HEK293 (cell line): ENCODE results near the gene ARHGAP42.

Experiments
- CTCF ChIA-PET: fragments of 350-600 bp; formaldehyde crosslinking; extraction: SDS; loops from one replicate; lab custom pipeline; 2021; ENCODE audit warnings: antibody characterized with exemption; lab: Yijun Ruan, JAX
- POLR2A ChIA-PET: fragments of 300-600 bp; formaldehyde crosslinking; extraction: SDS; loops from one replicate; lab custom pipeline; 2020; ENCODE audit warnings: antibody characterized with exemption, inconsistent platforms; lab: Yijun Ruan, JAX
- H3K27ac ChIP-seq: fragments of 200-500 bp; sonication (Bioruptor generic); 2 replicates; pipeline ENCODE4 v1.5.1; 2014; ENCODE audit warnings: low read depth, low read length, control low read depth, inconsistent platforms; ENCODE audit errors: extremely low read depth
- H3K36me3 ChIP-seq, 2 experiments: fragments of 200-500 bp in 1 of 2; sonication (Bioruptor generic) in 1 of 2; 1 replicate in 1 of 2; 2 replicates in 1 of 2; pipeline ENCODE4 v1.5.1; 2014 to 2017; ENCODE audit warnings: inconsistent platforms in 2 of 2, low read length in 2 of 2; ENCODE audit not compliant: control insufficient read depth in 2 of 2, insufficient read depth in 1 of 2
- H3K4me1 ChIP-seq: fragments of 200-500 bp; sonication (Bioruptor generic); 2 replicates; pipeline ENCODE4 v1.5.1; 2014; ENCODE audit warnings: mild to moderate bottlenecking, low read length, inconsistent platforms; ENCODE audit not compliant: control insufficient read depth, insufficient read depth
- H3K4me3 ChIP-seq: 2 replicates; pipeline ENCODE4 v1.5.1; 2011; ENCODE audit warnings: low read depth, mild to moderate bottlenecking, control low read depth, low read length, moderate library complexity
- H3K9me3 ChIP-seq: fragments of 200-500 bp; sonication (Bioruptor generic); 2 replicates; pipeline ENCODE4 v1.5.1; 2014; ENCODE audit warnings: low read depth, low read length, inconsistent platforms; ENCODE audit not compliant: control insufficient read depth, insufficient read depth
- ATF2 ChIP-seq: fragments of 450-650 bp; formaldehyde crosslinking; IDR thresholded peaks from 2 replicates; pipeline ENCODE4 v1.5.1; 2016; ENCODE audit warnings: missing biosample characterization, missing genetic modification characterization, low read depth
- PRDM6 ChIP-seq: fragments of 450-650 bp; formaldehyde crosslinking; IDR thresholded peaks from 2 replicates; pipeline ENCODE4 v1.5.1; 2017; ENCODE audit warnings: missing biosample characterization, missing genetic modification characterization
- TCF7L2 ChIP-seq: IDR thresholded peaks from 2 replicates; pipeline ENCODE4 v1.6.1; 2011; ENCODE audit warnings: low read depth, mild to moderate bottlenecking, inconsistent platforms, low read length, moderate library complexity, borderline replicate concordance
- ZEB2 ChIP-seq: fragments of 450-650 bp; formaldehyde crosslinking; IDR thresholded peaks from 2 replicates; pipeline ENCODE4 v1.5.1; 2016; ENCODE audit warnings: missing biosample characterization, missing genetic modification characterization
- ZNF16 ChIP-seq: fragments of 450-650 bp; formaldehyde crosslinking; IDR thresholded peaks from 2 replicates; pipeline ENCODE4 v1.5.1; 2016; ENCODE audit warnings: low read depth, missing biosample characterization, missing genetic modification characterization
- ZNF292 ChIP-seq: fragments of 450-650 bp; formaldehyde crosslinking; IDR thresholded peaks from 2 replicates; pipeline ENCODE4 v1.5.1; 2016; ENCODE audit warnings: low read depth, missing biosample characterization, missing genetic modification characterization, borderline replicate concordance
- ZNF335 ChIP-seq: fragments of 450-650 bp; formaldehyde crosslinking; conservative IDR thresholded peaks from 2 replicates; pipeline ENCODE4 v1.5.1; 2016; ENCODE audit warnings: missing biosample characterization, missing genetic modification characterization
- ZNF350 ChIP-seq: fragments of 450-650 bp; formaldehyde crosslinking; IDR thresholded peaks from 2 replicates; pipeline ENCODE4 v1.5.0; 2017; ENCODE audit warnings: missing biosample characterization, mild to moderate bottlenecking, missing genetic modification characterization
- ZNF354C ChIP-seq: fragments of 450-650 bp; formaldehyde crosslinking; IDR thresholded peaks from 2 replicates; pipeline ENCODE4 v1.5.1; 2016; ENCODE audit warnings: missing biosample characterization, missing genetic modification characterization, low read depth, borderline replicate concordance
- ZNF623 ChIP-seq: fragments of 450-650 bp; formaldehyde crosslinking; IDR thresholded peaks from 2 replicates; pipeline ENCODE4 v1.5.1; 2016; ENCODE audit warnings: missing biosample characterization, missing genetic modification characterization
- ZNF629 ChIP-seq: fragments of 450-650 bp; formaldehyde crosslinking; IDR thresholded peaks from 2 replicates; pipeline ENCODE4 v1.5.1; 2017; ENCODE audit warnings: missing biosample characterization, missing genetic modification characterization
- ZNF654 ChIP-seq: fragments of 450-650 bp; formaldehyde crosslinking; IDR thresholded peaks from 2 replicates; pipeline ENCODE4 v1.5.1; 2016; ENCODE audit warnings: low read depth, missing biosample characterization, missing genetic modification characterization
- ZNF677 ChIP-seq: fragments of 450-650 bp; IDR thresholded peaks from 2 replicates; pipeline ENCODE4 v1.5.0; 2018; ENCODE audit warnings: missing biosample characterization, mild to moderate bottlenecking, missing genetic modification characterization, moderate library complexity
- ZNF76 ChIP-seq: fragments of 450-650 bp; formaldehyde crosslinking; IDR thresholded peaks from 2 replicates; pipeline ENCODE4; 2016; ENCODE audit warnings: low read depth, missing biosample characterization, missing genetic modification characterization, borderline replicate concordance
- ZNF792 ChIP-seq: fragments of 450-650 bp; formaldehyde crosslinking; IDR thresholded peaks from 2 replicates; pipeline ENCODE4 v1.5.1; 2016; ENCODE audit warnings: missing biosample characterization, missing genetic modification characterization
- TF ChIP-seq, protein P1 (sequence below): fragments of 450-650 bp; formaldehyde crosslinking; IDR thresholded peaks from 2 replicates; pipeline ENCODE4 v1.5.1; 2016; ENCODE audit warnings: missing biosample characterization, missing genetic modification characterization
- TF ChIP-seq, protein P2 (sequence below): fragments of 450-650 bp; IDR thresholded peaks from 2 replicates; pipeline ENCODE4 v1.5.1; 2018; ENCODE audit warnings: missing biosample characterization, mild to moderate bottlenecking, missing genetic modification characterization

The ARHGAP42 gene

DNA sequence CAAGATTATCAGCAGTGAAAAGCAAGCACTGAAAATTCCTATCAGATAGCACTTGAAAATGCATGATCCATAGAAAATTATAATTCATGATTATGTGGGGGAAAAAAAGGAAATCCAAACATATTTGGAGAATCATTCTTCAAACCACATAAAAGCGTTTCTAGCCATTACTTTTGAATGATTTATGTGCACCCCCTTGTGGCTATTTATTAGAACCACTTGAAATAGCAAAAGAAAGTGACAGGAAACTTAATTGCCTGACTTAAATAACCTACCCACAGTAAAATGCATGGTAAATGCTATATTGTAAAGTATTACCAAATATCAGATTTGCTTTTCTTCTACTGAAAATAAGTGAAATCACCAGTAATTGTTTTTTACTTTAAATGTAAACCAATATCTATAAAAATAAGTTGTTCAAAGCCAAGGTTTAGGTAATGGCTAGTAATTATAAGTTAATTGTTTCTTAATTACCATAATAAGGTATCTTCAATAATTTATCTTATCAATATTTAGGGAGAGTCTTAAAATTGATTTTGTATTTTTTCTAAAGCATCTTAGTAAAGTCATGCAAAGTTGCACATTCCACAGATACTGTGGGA lies 168.5 kb downstream of the ARHGAP42 start:
- Histone ChIP-seq H3K9me3 (no peaks in the 10 kb centered on the region), H3K4me3 (no peak overlapping the region), H3K27ac (no peak overlapping the region), H3K36me3 (no peaks in the 10 kb centered on the region), H3K4me1 (no peaks in the 10 kb centered on the region)
- ChIA-PET CTCF (interaction anchor here (0.7 to 2.3 kb wide), 6 partner anchors 27 to 279 kb away, joined by 3 to 24 read pairs (median 8); no protein-coding TSS in a partner anchor), POLR2A (no interaction called here)
- TF ChIP-seq ZNF677 (tag by site-specific recombination) (no peak), ZNF623 (tag by site-specific recombination) (no peak), ZNF350 (tag by site-specific recombination) (no peak), PRDM6 (tag by site-specific recombination) (peak; percentile 56; the same call in 1 of the 2 replicates), ZNF292 (tag by site-specific recombination) (no peak), ZNF654 (tag by site-specific recombination) (peak; percentile 59), TCF7L2 (0 out of 2 replicates have a peak, but pooled peaks have one; percentile 56), ZNF335 (tag by site-specific recombination) (no peak)
- TF ChIP-seq, protein P1, sequence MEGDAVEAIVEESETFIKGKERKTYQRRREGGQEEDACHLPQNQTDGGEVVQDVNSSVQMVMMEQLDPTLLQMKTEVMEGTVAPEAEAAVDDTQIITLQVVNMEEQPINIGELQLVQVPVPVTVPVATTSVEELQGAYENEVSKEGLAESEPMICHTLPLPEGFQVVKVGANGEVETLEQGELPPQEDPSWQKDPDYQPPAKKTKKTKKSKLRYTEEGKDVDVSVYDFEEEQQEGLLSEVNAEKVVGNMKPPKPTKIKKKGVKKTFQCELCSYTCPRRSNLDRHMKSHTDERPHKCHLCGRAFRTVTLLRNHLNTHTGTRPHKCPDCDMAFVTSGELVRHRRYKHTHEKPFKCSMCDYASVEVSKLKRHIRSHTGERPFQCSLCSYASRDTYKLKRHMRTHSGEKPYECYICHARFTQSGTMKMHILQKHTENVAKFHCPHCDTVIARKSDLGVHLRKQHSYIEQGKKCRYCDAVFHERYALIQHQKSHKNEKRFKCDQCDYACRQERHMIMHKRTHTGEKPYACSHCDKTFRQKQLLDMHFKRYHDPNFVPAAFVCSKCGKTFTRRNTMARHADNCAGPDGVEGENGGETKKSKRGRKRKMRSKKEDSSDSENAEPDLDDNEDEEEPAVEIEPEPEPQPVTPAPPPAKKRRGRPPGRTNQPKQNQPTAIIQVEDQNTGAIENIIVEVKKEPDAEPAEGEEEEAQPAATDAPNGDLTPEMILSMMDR (tag by site-specific recombination) = peak; percentile 22; the same call in 1 of the 2 replicates

GRCh38 chr11:100857236-100858005 lies 170.3 kb downstream of the ARHGAP42 start:
- CTCF ChIA-PET = interaction anchor here (0.6 to 1.4 kb wide), 13 partner anchors 12 to 280 kb away, joined by 3 to 15 read pairs (median 3); no protein-coding TSS in a partner anchor
- no peak overlapping the region for H3K27ac ChIP-seq
- no peaks in the 10 kb centered on the region for H3K4me1 ChIP-seq
- no peak overlapping the region for H3K4me3 ChIP-seq
- POLR2A ChIA-PET = no interaction called here
- H3K9me3 ChIP-seq = no peaks in the 10 kb centered on the region
- TF ChIP-seq, protein P2, sequence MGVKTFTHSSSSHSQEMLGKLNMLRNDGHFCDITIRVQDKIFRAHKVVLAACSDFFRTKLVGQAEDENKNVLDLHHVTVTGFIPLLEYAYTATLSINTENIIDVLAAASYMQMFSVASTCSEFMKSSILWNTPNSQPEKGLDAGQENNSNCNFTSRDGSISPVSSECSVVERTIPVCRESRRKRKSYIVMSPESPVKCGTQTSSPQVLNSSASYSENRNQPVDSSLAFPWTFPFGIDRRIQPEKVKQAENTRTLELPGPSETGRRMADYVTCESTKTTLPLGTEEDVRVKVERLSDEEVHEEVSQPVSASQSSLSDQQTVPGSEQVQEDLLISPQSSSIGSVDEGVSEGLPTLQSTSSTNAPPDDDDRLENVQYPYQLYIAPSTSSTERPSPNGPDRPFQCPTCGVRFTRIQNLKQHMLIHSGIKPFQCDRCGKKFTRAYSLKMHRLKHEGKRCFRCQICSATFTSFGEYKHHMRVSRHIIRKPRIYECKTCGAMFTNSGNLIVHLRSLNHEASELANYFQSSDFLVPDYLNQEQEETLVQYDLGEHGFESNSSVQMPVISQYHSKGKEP (tag by site-specific recombination) = 0 out of 2 replicates have a peak, but pooled peaks have one; percentile 28
- TF ChIP-seq ZNF629 = peak; percentile 74
- 0 out of 2 replicates have a peak, but pooled peaks have one; percentile 20 for TF ChIP-seq ZNF76 (tag by site-specific recombination)
- TF ChIP-seq ZNF792 (tag by site-specific recombination) = peak; percentile 65
- TF ChIP-seq ZEB2 (tag by site-specific recombination) = 0 out of 2 replicates have a peak, but pooled peaks have one; percentile 28
- no peak for TF ChIP-seq ZNF16 (tag by site-specific recombination)
- TF ChIP-seq ATF2 (tag by site-specific recombination) = peak; percentile 28; the same call in 1 of the 2 replicates
- no peak for TF ChIP-seq ZNF354C
- TF ChIP-seq, all 188 proteins: peak for 6
- no peaks in the 10 kb centered on the region for H3K36me3 ChIP-seq
